ENCODE data around the gene ZNF837.
A peak's percentile ranks its signal among the peaks of the same experiment; 100 is the strongest.

ZNF837 gene

GRCh38 chr19:58368561-58369360 is 12.1 kb downstream of the ZNF837 start:
- no peak for DNase-seq

DNA sequence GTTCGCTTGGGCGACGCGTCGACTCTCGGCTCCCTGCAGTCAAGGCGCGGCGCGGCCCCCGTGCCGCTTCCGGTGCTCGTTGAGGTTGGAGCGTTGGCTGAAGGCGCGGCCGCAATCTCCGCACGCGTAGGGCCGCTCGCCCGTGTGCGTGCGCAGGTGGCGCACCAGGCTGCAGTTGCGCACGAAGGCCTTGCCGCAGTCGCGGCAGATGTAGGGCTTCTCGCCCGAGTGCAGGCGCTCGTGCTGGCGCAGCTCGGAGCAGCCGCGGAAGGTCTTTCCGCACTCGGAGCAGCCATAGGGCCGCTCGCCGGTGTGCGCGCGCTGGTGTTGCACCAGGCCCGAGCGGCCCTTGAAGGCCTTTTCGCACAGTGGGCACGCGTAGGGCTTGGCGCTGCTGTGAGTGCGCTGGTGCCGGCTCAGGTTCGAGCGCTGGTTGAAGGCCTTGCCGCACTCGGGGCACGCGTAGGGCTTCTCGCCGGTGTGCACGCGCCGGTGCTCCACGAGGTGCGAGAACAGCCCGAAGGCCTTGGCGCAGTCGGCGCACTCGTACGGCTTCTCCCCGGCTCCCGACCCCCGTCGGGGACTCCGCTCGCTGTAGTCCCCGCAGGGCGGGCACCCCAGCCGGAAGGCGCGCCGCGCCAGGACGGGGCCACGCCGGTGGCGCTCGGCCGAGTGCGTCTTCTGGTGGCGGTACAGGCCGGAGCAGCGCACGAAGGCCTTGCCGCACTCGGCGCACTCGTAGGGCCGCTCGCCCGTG is 13.0 kb downstream of the ZNF837 start:
- DNase-seq: no peak

DNA sequence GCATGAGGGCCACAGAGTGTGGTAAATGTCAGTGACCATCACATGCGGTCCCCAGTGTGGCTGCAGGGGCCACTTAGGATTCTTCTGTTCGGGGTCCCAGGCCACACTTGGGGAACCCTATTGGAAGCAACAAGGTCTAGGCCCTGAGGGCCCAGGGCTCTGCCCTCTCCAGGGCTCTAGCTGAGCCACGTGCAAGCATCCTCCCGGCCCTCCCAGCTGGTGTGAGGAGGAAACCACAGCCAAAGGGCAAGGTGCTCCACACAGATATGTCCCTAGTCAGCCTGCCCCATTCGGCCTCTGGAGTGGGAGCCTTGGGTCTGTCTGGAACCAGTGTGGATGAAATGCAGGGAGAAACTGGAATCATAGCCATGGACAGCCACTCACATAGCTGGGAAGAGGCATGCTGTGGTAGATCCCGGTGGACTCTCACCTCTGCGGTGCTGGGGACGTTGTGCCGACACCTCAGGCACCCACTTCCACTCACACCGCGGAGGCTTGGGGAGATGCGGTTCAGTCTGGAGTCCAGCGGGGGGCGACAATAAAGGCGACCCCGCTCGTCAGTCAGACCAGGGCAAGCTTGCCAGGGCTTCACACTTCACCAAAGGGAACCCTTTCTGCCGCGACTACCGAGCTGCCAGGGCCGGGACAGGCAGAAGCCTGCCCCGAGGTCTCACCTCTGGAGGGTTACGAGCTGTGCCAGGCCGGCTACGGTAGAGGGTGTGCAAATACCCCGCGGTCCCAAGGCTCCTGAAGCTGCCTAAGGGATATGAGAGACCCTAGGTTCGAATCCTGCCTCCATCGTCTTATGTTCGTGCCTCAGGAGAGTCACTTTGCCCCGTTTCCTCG is 14.0 kb downstream of the ZNF837 start:
- DNase-seq: no peak

GRCh38 chr19:58364146-58364545 is 16.7 kb downstream of the ZNF837 start:
- no peak for DNase-seq

GRCh38 chr19:58362272-58362994 is 18.4 kb downstream of the ZNF837 start, which contains the start of gene ZNF497:
Gene ZNF497 (minus strand): TSS chr19:58362751. CDS start chr19:58357635, 5,116 bp downstream.
- peak; percentile 96 for DNase-seq

DNA sequence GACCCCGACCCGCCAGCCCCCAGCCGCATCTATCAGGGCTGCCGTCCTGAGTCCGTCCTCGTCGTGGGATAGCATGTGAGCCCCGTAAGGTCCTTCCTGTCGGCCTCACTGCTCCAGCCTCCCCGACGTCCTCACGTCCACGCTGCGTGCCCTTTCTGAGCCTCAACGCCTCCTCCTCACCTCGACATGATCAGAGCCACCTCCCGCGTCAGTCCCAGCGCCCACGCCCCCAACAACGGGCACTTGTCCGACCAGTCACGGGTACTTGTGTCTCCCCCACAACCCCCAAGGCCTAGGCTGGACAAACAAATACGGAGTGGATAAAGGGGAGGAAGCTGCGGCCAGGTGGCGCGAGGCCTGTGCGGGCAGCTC is 18.9 kb downstream of the ZNF837 start:
- peak; percentile 53 for DNase-seq

- DNase-seq: no peak
These were observed 23.2 kb downstream of the ZNF837 start for GRCh38 chr19:58357481-58358145.

DNA sequence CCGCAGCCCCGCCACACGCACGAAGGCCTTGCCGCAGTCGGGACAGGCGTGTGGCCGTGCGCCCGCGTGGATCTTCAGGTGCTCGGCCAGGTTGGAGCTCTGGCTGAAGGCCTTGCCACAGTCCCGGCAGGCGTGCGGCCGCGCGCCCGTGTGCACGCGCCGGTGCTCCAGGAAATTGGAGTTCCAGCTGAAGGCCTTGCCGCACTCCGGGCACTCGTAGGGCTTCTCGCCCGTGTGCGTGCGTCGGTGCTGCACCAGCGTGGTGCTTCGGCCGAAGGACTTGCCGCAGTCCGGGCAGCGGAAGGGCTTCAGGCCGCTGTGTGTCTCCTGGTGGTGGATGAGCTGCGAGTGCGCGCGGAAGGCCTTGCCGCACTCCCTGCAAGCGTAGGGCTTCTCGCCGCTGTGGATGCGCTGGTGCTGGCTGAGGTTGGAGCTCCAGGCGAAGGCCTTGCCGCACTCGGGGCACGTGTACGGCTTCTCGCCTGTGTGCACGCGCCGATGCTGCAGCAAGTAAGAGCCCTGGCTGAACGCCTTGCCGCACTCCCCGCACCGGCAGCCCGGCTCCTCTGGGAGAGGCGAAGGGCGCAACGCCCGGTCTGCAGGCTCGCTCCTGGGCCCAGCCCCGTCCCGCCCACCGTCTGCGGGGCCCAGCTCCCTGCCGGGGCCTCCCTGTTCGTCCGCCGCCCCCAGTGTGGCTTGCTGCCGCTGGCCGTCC is 23.9 kb downstream of the ZNF837 start:
- DNase-seq: peak; percentile 24

DNA sequence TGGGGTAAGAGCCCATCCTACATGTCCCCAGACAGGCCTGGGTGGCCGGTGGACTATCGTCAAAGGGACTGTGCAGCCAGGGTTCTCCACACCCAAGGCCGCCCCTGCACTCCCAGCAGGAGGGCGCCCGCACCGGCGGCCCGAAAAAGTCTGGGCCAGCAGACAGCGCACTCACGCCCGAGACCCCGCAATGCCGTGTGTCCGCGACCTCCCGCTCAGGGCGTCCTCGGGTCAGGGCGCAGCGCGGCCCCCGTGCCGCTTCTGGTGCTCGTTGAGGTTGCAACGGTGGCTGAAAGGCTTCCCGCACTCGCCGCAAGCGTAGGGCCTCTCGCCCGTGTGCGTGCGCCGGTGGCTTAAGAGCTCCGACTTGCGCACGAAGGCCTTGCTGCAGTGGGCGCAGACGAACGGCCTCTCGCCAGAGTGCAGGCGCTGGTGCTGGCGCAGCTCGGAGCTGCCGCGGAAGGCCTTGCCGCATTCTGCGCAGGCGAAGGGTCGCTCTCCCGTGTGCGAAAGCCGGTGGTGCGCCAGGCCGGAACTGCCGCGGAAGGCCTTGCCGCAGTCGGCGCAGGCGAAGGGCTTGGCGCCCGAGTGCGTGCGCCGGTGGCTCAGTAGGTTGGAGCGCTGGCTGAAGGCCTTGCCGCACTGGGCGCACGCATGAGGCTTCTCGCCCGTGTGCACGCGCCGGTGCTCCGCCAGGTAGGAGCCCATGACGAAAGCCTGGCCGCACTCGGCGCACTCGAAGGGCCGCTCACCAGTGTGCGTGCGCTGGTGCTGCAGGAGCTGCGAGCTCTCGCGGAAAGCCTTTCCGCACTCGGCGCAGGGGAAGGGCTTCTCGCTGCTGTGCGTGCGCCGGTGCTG is 24.7 kb downstream of the ZNF837 start:
- DNase-seq: peak; percentile 33

- DNase-seq: no peak
These were observed 25.5 kb downstream of the ZNF837 start for GRCh38 chr19:58355215-58355796.

DNA sequence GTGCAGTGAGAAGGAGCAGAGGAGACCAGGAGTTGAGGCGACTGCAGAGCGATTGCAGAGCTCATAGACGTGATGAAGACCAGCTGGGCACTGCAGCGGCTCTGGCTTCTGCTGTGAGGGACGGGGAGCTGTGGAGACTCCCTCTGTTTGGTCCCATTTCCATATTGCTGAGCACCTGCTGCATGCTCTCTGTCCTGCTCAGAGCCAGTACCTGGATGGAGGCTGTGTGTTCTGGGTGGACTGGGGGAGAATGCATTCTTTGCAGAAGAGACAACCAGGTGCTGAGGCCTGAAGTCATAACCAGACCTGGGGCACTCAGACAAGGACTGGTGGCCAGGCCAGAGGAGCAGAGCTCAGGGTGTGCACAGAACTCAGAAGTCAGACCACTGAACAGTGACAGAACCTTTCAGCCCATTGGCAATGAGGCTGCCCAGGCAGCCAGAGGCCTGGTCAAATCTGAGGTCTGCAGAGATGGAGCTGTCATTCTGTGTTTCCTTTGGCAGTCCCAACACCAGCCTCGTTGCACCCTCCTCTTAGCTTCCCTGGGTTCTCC is 26.3 kb downstream of the ZNF837 start:
- DNase-seq: no peak

DNA sequence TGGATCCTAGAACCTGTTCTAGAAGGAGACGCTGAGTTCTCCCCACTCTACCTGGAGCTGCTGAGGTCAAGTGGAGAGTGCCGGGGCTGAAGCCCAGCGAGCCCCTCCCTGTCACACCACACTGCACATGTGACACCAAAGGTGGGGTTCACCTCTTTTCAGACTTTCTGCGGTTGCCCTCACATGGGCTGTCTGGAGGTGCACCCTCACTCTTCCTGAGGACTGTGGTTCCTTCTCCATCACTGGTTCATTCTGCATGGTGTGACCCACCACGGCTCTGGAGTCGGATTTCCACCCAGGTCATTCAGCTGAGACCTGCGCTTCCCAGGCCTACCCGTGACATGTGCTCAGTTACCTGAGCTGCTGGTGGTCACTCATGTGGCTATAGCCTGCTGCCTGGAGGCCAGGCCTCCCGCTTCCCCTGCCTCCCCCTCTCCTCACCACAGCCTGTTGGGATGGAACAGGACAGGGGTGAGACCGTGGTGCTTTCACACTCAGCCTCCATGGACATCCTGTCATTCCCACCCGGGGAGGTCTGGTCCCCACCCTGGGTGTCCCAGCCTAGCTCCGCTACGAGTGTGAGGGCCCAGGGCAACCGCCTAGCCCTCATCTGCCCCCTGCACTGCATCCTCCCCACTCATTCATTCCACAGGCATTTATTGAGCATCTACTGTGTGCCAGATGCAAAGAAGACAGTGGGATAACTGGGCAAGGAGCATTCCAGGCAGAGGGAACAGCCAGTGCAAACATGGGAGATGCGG is 26.9 kb downstream of the ZNF837 start:
- DNase-seq: no peak

GRCh38 chr19:58352760-58353671 is 27.8 kb downstream of the ZNF837 start, which contains the start of gene A1BG:
Gene A1BG (minus strand): TSS chr19:58353492. CDS start chr19:58353437, 55 bp downstream.
- no peak for DNase-seq

- DNase-seq: no peak
These were observed 28.7 kb downstream of the ZNF837 start for GRCh38 chr19:58351990-58352755.

GRCh38 chr19:58351558-58351878 is 29.3 kb downstream of the ZNF837 start:
- DNase-seq: no peak

GRCh38 chr19:58350871-58351557 is 29.8 kb downstream of the ZNF837 start:
- DNase-seq: no peak
